ENCODE measurements around the gene WSCD2.

WSCD2 gene

GRCh38 chr12:108109504-108109903 is 19.6 kb upstream of the WSCD2 start:
- no peak for DNase-seq

DNA sequence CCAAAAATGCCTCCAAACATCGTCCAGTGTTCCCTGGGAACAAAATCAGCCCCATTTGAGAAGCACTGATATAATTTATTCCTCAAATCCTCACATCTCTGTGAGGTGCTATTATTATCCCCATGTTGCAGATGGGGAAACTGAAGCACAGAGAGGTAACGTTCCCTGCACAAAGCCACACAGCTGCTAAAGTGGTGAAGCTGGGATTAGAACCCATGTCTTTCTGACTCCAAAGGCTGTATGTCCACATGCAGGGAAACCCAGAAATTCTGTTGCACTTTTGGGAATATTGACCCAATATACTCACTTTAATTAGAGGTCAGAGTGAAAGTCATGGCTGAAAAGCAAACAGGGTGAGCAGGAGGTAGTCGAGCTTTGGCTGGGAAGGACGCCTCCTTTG is 19.1 kb upstream of the WSCD2 start:
- no peak for DNase-seq

- DNase-seq = no peak
Measured at GRCh38 chr12:108110844-108111243, 18.2 kb upstream of the WSCD2 start.

DNA sequence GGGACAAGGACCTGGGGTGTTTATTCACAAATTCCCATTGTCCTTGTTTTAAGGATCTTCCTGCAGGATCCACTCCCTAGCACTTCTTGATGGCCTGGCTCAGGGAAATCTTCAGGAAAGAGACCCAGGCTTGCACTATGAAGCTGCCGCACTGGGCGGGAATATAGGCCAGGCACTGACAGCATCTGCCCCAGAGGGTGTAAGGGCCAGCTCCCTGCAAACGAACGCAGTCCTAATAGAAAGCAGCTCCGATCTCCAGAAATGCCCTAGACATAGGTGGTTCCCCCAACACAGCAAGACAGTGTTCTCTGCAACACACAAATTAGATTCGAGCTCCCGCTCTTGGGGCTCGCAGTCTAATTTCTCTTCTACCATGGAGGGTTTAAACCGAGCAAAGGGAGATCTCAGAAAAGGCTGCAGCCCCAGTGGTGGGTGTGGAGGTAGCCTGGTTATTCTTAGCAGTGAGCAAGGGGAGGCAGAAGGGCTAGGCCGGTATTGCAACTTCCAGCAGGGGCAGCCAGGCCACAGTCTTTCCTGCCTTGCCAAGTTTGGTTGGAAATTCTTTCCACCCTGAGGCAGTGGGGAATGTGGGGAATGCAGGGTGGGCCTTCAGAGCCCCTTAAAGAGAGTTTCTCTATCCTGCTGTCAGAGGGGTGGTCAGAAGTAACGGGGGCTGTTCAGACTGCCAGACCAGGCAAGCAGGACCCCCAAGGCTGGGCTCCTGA is 16.1 kb upstream of the WSCD2 start:
- no peak for DNase-seq

DNA sequence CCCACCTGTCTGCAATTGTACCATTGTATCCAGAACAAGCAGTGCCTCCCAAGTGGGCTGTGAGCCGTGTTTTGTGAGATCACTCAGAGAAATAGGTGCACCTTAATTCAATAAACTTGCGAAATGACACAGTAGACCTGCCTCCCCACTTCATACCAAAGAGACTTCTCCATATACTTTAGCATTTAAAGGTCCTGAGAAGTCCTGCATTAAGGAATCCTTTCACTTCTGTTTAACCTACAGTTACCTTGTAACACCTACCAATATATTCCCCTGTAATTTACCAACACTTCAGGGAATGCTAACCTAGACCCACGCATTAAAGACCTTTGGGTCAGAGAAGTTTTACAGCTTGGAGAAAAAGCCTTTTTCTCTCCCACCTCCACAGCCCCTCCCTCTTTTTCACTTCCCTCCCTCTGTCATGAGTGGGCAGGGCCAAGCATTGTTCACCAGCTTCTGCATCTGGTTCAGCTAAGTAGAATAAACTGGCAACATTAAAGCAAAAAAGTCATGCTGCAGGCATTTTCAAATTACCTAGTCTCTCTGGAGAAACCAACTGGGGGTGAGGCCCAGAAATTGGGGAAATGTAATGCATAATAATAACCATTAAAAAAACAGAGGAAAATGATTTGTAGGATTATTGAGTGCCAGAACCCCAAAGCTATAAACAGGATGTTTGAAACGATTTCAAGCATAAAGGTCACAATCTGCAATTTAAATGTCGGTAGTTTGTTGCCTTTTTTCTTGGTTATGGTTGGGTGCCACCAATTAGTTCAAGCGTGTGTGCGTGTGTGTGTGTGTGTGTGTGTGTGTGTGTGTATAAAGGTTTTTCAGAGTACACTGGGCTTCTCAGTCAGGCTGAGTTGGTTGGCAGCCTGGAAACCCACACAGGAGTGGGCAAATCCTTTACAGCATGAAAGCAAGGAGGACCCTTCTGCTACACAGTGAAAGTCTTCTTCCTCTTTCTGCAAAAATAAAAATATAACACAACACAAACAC is 13.7 kb upstream of the WSCD2 start:
- DNase-seq = no peak

DNA sequence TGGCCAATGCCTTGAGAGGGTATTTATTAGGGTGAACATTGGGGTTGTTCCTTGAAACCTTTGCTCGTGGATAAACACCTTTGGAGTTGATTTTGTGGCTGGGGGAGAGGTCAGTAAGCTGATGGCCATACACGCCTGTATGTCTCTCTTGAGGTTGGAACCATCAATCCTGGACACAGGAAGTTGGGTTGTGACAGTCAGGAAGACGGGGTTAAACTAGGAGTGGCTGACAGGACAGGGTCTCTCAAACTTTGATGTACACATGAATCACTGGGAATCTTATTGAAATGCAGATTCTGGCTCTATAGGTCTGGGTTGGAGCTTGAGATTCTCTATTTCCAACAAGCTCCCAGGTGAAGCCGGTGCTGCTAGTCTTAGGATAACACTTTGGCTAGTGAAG is 12.8 kb upstream of the WSCD2 start:
- DNase-seq = no peak

DNA sequence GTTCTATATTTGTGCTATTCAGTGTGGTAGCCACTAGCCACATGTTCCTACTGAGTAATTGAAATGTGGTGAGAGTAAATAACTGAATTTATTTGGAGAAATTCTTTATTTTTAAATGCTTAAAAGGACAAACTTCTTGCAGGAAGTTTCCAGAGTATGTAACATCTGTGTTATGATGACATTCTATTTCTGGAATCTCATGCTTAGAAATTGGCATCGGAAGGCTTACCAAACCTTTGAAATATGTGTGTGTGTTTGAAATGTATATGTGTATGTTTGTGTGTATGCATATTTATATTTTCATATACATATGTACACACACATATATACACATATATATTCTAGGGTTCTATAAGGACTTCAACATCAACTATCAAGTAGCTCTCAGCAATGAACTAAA is 12.4 kb upstream of the WSCD2 start:
- no peak for DNase-seq

- no peak for DNase-seq
Measured at GRCh38 chr12:108117163-108117849, 11.8 kb upstream of the WSCD2 start.

DNA sequence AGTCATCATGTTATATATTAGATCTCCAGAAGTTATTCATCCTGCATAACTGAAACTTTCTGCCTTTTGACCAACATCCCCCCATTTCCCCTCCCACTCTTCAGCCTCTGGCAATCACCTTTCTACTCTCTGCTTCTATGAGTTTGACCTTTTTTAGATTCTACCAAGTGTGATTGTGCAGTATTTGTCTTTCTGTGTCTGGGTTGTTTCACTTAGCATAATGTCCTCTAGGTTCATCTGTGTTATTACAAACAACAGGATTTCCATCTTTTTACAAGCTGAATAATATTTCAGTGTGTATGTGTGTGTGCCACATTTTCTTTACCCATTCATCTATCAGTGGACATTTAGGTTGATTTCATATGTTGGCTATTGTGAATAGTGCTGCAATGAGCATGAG is 11.2 kb upstream of the WSCD2 start:
- no peak for DNase-seq

GRCh38 chr12:108119126-108119973 is 9.7 kb upstream of the WSCD2 start:
- no peak for DNase-seq

DNA sequence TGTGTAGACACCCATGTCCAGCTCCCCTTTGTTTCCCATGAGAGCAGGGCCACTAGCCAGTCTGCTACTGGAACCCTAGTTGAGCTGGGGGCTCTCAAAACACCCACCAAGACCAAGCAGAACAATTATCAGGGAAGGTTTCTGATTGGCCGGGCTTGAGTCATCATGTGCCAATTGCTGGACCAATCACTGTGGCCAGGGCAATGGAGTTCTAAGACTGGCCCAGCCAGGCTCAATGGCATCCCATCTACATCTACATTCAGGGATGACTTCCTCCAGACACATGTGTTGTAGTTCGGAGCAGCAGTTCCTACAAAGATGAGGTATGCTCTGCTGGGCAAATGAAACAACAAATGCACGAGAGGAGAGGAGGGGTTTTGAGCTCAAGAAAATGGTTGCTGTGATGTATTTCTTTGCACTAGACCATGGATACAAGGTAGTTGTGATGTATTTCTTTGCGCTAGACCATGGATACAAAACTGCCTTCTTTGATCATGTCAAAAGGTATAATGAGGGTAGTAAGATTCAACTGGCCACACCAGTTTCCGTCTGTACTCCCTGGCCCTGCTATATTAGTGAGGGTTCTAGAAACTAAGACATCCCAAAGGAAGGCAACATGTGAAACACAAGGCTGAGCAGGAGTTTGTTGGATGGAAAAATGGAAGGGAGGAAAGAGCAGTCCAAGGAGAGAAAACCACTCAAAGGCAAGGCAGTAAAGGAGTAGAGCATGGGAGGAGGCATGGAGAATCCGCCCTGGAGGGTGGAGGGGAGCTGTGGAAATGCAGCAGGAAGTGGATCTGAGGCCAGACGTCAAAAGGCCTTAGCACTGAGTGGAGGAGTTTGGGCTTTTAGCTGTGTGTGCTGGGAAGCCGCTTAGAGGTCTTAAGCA is 8.9 kb upstream of the WSCD2 start:
- no peak for DNase-seq

DNA sequence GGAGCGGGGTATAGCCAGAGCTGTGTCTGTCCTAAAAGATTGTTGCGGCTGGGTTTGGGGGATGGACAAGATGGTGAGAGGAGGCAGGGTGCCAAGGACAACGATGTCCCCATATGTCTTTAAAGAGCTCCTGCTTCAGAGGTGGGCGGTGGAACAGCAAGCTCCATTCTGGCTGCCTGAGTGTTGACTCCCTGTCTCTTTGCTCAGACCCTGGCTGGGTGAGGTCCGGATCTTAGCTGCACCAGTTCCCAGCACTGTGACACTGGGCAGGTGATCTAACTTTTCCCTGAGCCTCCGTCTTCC is 8.3 kb upstream of the WSCD2 start:
- no peak for DNase-seq

- no peak for DNase-seq
Measured at GRCh38 chr12:108121320-108121719, 7.8 kb upstream of the WSCD2 start.

DNA sequence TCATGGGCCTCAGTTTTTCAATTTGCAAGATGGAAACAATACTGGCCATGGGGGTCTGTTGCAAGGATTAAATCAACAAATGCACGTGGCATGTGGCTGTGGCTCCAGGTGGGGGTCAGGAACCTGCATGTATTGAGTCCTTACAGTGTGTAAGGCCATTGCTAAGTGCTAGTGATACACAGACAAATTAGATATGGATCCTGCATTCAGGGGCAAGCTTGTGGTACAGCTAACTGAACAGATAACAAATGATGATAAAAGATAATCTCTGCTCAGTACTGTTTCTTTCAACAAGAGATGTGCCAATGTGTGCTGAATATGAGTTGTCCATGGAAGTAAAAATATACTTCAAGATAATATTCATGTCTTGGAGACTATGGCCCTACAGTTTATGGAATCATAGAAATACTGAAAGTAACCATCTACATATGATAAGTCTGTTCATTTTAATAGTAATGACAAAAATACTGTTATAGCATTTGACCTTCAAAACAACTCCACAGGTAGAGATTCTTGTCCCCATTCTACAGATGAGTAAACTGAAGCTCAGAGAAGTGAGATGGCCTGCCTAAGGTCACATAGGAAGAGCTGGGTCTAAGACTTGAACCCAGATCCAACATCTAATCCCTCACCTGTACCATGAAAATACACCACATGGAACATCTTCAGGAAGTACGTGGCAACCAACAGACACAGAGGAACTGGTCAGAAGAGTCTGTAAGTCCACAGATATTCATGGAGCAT is 7.2 kb upstream of the WSCD2 start:
- DNase-seq = no peak

GRCh38 chr12:108122644-108123043 is 6.4 kb upstream of the WSCD2 start:
- DNase-seq = no peak

GRCh38 chr12:108123402-108123801 is 5.7 kb upstream of the WSCD2 start:
- DNase-seq = no peak

DNA sequence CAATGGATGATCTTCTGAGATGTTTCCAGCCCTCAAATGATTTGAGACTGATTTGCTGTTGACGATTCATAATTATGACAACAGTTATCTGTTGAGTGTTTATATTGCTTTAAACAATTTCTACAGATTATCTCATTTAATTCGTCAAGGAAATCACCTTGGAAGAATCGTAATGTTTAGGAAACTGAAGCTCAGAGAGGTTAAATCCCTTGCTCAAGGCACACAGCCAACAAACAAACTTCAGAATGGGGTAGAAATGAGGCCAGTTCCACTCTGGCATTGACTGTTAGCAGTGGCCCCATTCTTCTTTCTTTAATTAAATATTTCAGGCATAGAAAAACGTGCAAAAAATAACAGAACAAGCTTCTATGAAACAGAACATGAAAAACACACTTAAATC is 4.0 kb upstream of the WSCD2 start:
- no peak for DNase-seq

- DNase-seq = no peak
Measured at GRCh38 chr12:108126212-108126611, 2.9 kb upstream of the WSCD2 start.

- no peak for DNase-seq
Measured at GRCh38 chr12:108126990-108127501, 2.0 kb upstream of the WSCD2 start.

DNA sequence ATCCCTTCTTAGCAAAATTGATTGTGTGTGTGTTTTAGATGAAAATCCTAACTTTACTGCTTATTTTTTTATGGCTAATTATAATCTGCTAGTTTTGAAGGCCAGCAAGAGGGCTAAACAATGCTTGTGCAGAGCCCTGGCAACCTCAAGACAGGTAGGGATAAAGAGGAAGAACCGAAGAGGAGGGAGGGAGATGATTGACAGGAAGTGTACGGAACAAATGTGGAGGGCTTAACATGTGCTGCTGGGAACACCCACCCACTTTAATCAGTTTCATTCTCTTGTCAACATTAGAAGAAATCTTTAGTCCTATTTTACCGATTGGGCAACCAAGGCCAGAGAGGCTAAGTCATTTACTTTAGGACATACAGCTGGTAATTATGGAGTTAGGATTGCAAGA is 1.4 kb upstream of the WSCD2 start:
- DNase-seq = no peak

Data from activated gamma-delta T cell (primary cell).